GM15510 (cell line): ENCODE results near the gene GPATCH8.

Experiments used
- POLR2A ChIP-seq: IDR thresholded peaks from 3 replicates; pipeline ENCODE4 v1.6.1; 2011; ENCODE audit warnings: borderline replicate concordance; ENCODE audit not compliant: insufficient read length; ENCODE audit errors: extremely low read depth

GPATCH8 gene

DNA sequence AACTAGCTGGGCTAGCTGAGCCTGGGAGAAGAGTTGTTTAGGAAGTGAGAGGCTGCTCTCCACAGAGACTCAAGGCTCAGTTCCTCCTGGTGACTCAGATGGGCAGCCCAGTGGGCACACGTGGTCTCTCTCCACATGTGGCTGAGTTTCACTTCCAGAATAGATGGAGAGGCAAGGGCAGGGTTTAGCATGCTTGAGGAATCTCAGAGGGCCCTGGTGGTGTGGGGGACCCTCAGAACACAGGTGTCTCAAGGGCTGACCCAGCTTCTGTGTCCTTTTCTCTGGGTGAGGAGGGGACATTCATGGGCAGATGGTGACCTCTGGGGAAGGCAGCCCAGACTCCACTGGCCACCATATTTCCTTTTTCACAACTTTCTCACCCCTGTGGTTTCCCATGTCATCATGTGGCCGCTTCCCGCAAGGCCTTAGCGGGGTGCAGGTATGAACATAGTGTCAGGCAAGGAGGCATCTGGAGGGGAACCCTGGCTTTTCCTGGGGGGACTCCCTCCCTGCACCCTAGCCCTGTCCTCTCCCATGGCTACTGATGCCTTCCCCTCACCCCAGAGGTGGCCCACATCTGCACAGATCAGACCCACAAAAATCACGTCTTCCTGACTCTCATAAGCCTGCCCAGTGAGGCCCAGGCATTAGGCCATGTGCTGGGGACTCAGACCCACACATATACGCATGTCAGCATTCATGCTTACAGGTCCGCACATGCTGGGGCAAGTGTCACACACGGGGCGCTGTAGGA is 154.8 kb downstream of the GPATCH8 start:
- no peak for TF ChIP-seq POLR2A
